ENCODE measurements around the gene SNW1. TPM values are rescaled to one million over a fixed set of nuclear protein-coding genes. Genes with fewer than 3 reads are reported as not detected.

SNW1 gene
- polyA plus RNA-seq, 1 donor from 2014 or later = 81.2 TPM

DNA sequence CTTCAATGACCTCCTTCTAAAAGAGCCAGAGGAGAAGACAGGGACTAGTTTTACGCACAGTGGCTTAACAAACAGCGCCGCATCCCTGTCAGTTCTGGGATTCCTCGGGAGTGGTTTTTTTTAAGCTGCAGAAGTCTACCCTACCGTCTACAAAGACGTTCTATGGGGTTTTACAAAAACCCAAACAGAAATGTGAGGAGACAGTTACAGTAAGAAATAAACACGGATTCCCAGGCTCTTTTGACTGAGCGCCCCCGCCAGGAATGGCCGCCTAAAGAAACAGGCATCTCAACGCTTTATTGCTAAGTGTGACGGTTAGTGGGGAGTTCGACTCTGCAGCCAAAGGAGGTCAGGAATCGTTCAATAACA lies 53.6 kb downstream of the SNW1 start:
- Histone ChIP-seq H3K27me3 (ENCODE audit: insufficient read depth, low read depth, low read length) (no peaks in the 10 kb centered on the region), H2AFZ (ENCODE audit: low read depth, low read length) (peak overlapping the region; percentile 75), H3K36me3 (ENCODE audit: insufficient read depth, low read length) (no peaks in the 10 kb centered on the region), H3F3A (ENCODE audit: insufficient read depth, low read length, poor library complexity, severe bottlenecking) (no peaks in the 10 kb centered on the region), H3K4me3 (ENCODE audit: low read length) (peak overlapping the region; percentile 71), H4K20me1 (ENCODE audit: insufficient read depth) (no peaks in the 10 kb centered on the region), H3K27ac (ENCODE audit: low read length) (peak overlapping the region; percentile 75), H3K9ac (ENCODE audit: low read length) (peak overlapping the region; percentile 74), H3K79me2 (replicated peaks; ENCODE audit: insufficient read depth, low read length) (peaks cover 49% of the 10 kb centered on the region), H3K9me2 (ENCODE audit: insufficient read depth, low read length) (no peaks in the 10 kb centered on the region), H3K9me3 (ENCODE audit: low read length) (no peaks in the 10 kb centered on the region), H3K4me2 (ENCODE audit: low read length) (peak overlapping the region; percentile 98)
- TF ChIP-seq SMC3 (conservative IDR thresholded peaks at IDR 0.05; ENCODE audit: poor library complexity) (peak; percentile 67), CTCF (IDR thresholded peaks at IDR 0.05; ENCODE audit: poor library complexity, severe bottlenecking) (peak; percentile 67), RAD21 (conservative IDR thresholded peaks at IDR 0.05) (peak; percentile 66)
- TF ChIP-seq, protein P1, sequence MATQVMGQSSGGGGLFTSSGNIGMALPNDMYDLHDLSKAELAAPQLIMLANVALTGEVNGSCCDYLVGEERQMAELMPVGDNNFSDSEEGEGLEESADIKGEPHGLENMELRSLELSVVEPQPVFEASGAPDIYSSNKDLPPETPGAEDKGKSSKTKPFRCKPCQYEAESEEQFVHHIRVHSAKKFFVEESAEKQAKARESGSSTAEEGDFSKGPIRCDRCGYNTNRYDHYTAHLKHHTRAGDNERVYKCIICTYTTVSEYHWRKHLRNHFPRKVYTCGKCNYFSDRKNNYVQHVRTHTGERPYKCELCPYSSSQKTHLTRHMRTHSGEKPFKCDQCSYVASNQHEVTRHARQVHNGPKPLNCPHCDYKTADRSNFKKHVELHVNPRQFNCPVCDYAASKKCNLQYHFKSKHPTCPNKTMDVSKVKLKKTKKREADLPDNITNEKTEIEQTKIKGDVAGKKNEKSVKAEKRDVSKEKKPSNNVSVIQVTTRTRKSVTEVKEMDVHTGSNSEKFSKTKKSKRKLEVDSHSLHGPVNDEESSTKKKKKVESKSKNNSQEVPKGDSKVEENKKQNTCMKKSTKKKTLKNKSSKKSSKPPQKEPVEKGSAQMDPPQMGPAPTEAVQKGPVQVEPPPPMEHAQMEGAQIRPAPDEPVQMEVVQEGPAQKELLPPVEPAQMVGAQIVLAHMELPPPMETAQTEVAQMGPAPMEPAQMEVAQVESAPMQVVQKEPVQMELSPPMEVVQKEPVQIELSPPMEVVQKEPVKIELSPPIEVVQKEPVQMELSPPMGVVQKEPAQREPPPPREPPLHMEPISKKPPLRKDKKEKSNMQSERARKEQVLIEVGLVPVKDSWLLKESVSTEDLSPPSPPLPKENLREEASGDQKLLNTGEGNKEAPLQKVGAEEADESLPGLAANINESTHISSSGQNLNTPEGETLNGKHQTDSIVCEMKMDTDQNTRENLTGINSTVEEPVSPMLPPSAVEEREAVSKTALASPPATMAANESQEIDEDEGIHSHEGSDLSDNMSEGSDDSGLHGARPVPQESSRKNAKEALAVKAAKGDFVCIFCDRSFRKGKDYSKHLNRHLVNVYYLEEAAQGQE (IDR thresholded peaks at IDR 0.05; ENCODE audit: borderline replicate concordance) = no peak

GRCh38 chr14:77691259-77691658 lies 69.7 kb downstream of the SNW1 start:
- Histone ChIP-seq H3K27me3 (ENCODE audit: insufficient read depth, low read depth, low read length) (no peaks in the 10 kb centered on the region), H3K4me2 (ENCODE audit: low read length) (no peak overlapping the region), H4K20me1 (ENCODE audit: insufficient read depth) (no peaks in the 10 kb centered on the region)

More at GRCh38 chr14:77691259-77691658, 69.7 kb downstream of the SNW1 start:
- Histone ChIP-seq H3K4me3 (ENCODE audit: low read length) (no peak overlapping the region), H2AFZ (ENCODE audit: low read depth, low read length) (no peak overlapping the region), H3K9ac (ENCODE audit: low read length) (no peak overlapping the region), H3K27ac (ENCODE audit: low read length) (no peak overlapping the region), H3F3A (ENCODE audit: insufficient read depth, low read length, poor library complexity, severe bottlenecking) (no peaks in the 10 kb centered on the region), H3K36me3 (ENCODE audit: insufficient read depth, low read length) (no peaks in the 10 kb centered on the region), H3K9me3 (ENCODE audit: low read length) (no peaks in the 10 kb centered on the region), H3K79me2 (replicated peaks; ENCODE audit: insufficient read depth, low read length) (no peaks in the 10 kb centered on the region), H3K9me2 (ENCODE audit: insufficient read depth, low read length) (no peaks in the 10 kb centered on the region)
- TF ChIP-seq, protein P1 (IDR thresholded peaks at IDR 0.05; ENCODE audit: borderline replicate concordance) = no peak
- TF ChIP-seq CTCF (IDR thresholded peaks at IDR 0.05; ENCODE audit: poor library complexity, severe bottlenecking) = no peak
- no peak for TF ChIP-seq EP300 (conservative IDR thresholded peaks at IDR 0.05; ENCODE audit: poor library complexity, severe bottlenecking)
- TF ChIP-seq MXI1 (conservative IDR thresholded peaks at IDR 0.05; ENCODE audit: poor library complexity, severe bottlenecking) = no peak
- TF ChIP-seq EZH2 (IDR thresholded peaks at IDR 0.05; ENCODE audit: borderline replicate concordance, insufficient read depth, low read length, poor library complexity, severe bottlenecking) = no peak
- TF ChIP-seq RAD21 (conservative IDR thresholded peaks at IDR 0.05) = no peak
- no peak for TF ChIP-seq POLR2AphosphoS5 (IDR thresholded peaks at IDR 0.05)
- no peak for TF ChIP-seq TAF1 (IDR thresholded peaks at IDR 0.05; ENCODE audit: low read depth)
- no peak for TF ChIP-seq SMC3 (conservative IDR thresholded peaks at IDR 0.05; ENCODE audit: poor library complexity)

All from neural cell (in vitro differentiated cells).